GM13976 (cell line): ENCODE results near the gene UCHL3.

Source experiments
- DNase-seq: peaks from one replicate; pipeline ENCODE4 v3.0.0; 2012; ENCODE audit warnings: low spot score
- CTCF ChIP-seq: IDR thresholded peaks from 2 replicates; pipeline ENCODE4 v1.5.1; 2012; ENCODE audit warnings: borderline replicate concordance, mild to moderate bottlenecking; ENCODE audit not compliant: insufficient read depth; ENCODE audit errors: extremely low read depth, missing control alignments, control extremely low read depth
- in situ Hi-C: fragments of 300-500 bp; cut with MboI; formaldehyde crosslinking; loops from one replicate; pipeline ENCODE4 v1.12.0; 2022; ENCODE audit warnings: low sequenced_read_pairs, mixed read lengths, inconsistent platforms; ENCODE audit not compliant: unreplicated experiment

UCHL3 gene

GRCh38 chr13:75635828-75636435, 86.3 kb downstream of the UCHL3 start, which contains the start of gene LMO7:
LMO7 (plus strand) TSS chr13:75636330; CDS start chr13:75636658, 328 bp downstream.
- TF ChIP-seq CTCF, result no peak
- in situ Hi-C loops, result no loop called here
- peak; percentile 88 for DNase-seq

DNA sequence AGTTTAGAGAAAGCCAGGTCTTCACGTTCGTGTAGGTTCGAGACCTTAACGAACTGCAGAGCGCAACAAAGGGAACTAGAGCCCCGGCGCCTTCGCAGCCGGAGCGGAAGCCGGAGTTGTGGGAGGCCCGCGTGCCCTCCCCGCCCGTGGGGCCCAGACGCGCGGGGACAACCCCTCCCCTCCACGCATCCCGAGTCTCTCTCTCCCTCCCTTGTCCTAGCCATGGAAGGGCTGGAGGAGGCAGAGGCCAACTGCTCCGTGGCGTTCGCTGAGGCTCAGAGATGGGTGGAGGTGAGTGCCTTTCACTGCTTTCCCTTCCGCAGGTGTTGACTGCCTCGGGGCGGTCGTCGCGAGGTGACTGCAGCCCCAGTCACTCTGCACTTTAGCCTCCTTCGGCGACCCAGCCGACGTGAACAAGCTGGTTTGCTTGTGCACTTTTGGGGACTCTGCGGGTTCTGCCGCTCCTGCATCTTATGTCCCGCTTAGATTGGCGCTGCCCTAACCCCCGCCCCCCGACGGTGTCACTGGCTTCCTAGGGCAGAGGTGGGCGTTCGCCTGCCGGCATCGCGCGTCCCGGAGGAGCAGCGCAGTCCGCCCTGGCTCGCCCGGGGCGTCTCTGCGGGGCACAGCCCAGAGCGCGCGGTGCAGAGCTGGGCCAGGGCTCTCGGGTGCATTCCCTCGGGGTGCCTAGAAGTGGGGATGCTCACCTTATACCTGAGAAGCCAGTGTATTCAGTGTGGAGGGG, 87.0 kb downstream of the UCHL3 start:
- no peak for TF ChIP-seq CTCF
- peak; percentile 69 for DNase-seq
- in situ Hi-C loops, result no loop called here

GRCh38 chr13:75637181-75637750, 87.7 kb downstream of the UCHL3 start:
- in situ Hi-C loops, result no loop called here
- TF ChIP-seq CTCF, result no peak
- DNase-seq, result peak; percentile 21

GRCh38 chr13:75639454-75639853, 89.9 kb downstream of the UCHL3 start:
- in situ Hi-C loops, result no loop called here
- DNase-seq, result peak; percentile 36
- TF ChIP-seq CTCF, result no peak

DNA sequence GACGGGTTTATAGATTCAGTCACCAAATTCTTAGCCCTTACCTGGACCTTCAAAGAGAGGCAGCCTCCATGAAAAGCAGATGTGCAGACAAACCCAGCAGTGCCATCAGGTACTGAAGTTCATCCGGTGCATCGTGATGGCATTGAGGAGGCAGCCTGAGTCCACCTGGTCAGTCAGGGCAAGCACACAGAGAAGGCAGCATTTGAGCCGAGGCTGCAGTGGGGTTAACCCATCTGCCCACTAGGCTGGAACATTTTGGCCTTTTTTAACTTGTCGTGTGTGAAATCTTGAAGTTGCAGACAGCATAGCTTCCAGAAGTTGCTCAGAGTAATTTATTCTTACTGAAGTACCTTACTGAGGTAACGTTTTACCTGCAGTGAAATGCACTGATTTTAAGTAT, 91.4 kb downstream of the UCHL3 start:
- TF ChIP-seq CTCF, result no peak
- in situ Hi-C loops, result no loop called here
- DNase-seq, result no peak

DNA sequence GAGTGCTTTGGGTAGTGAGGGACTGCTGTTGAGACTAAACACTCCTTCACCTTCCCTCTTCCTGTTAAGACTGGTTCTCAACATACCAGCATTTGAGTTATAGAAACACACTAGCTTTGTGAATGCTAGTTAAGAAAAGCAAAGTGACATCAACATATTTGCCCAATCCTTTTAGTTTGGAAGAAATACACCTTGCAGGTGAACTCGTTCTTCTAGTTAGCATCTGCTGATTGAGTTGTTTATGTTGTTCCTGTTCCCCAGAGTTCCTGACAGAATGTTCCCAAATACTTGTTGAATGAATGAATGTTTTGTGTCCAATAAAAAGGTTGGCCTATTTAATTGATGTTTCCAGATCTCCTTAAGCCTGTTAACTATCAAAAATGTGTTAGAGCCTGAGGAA, 93.6 kb downstream of the UCHL3 start:
- no peak for DNase-seq
- in situ Hi-C loops, result no loop called here
- no peak for TF ChIP-seq CTCF
